Aorta (tissue), 5 donors: ENCODE measurements around the gene DOCK3. TPM values are rescaled to one million over a fixed set of nuclear protein-coding genes. Genes with fewer than 3 reads are reported as not detected.

Experiments
- ATAC-seq: fragments of 200-7000 bp; cut with Tn5 transposase; one replicate; pipeline ENCODE4 v1.9.1; 2022; ENCODE audit warnings: moderate library complexity; ENCODE audit not compliant: low FRiP score
- DNase-seq, 2 donors: peaks; one replicate each; pipeline ENCODE4 v3.0.0-alpha.2; 2020
- H3K27ac ChIP-seq, 2 donors: one replicate each; pipeline ENCODE4 v1.5.1; 2013; ENCODE audit warnings: low read length in 2 of 2, mild to moderate bottlenecking in 2 of 2, moderate library complexity in 2 of 2, control low read depth in 1 of 2, inconsistent platforms in 1 of 2, low read depth in 1 of 2
- H3K27me3 ChIP-seq, 2 donors: one replicate each; pipeline ENCODE4 v1.6.1; 2013; ENCODE audit warnings: control low read depth in 1 of 2, low read length in 1 of 2, mild to moderate bottlenecking in 1 of 2, moderate library complexity in 1 of 2; ENCODE audit not compliant: insufficient read depth in 2 of 2, control insufficient read depth in 1 of 2
- H3K36me3 ChIP-seq, 2 donors: one replicate each; pipeline ENCODE4 v1.6.1; 2013; ENCODE audit warnings: control low read depth in 1 of 2, low read length in 1 of 2, mild to moderate bottlenecking in 1 of 2; ENCODE audit not compliant: insufficient read depth in 2 of 2, control insufficient read depth in 1 of 2
- H3K4me1 ChIP-seq, 2 donors: one replicate each; pipeline ENCODE4 v1.6.1; 2013; ENCODE audit warnings: low read length in 2 of 2, control low read depth in 1 of 2, mild to moderate bottlenecking in 1 of 2, moderate library complexity in 1 of 2; ENCODE audit not compliant: insufficient read depth in 2 of 2, control insufficient read depth in 1 of 2
- H3K4me3 ChIP-seq, 2 donors: one replicate each; pipeline ENCODE4 v1.5.1; 2013; ENCODE audit warnings: low read length in 2 of 2, control low read depth in 1 of 2, mild to moderate bottlenecking in 1 of 2
- H3K9me3 ChIP-seq: one replicate; pipeline ENCODE4 v1.6.1; 2013; ENCODE audit warnings: mild to moderate bottlenecking, low read length; ENCODE audit not compliant: control insufficient read depth
- WGBS, 2 donors: extraction: QIAGEN DNeasy Blood & Tissue Kit; methylation state at CpG; one replicate each; pipeline ENCODE4 v1.1.7; 2013; 5-methylcytosine and 5-hydroxymethylcytosine counted together
- intact Hi-C, 2 donors: fragments of 100-400 bp; cut with DNase I; formaldehyde crosslinking; loops; one replicate each; pipeline versions ENCODE4 v1.14.2 to v1.15.0; 2022
- long read RNA-seq, 2 donors: library from polyadenylated mRNA; unstranded; transcript quantifications; one replicate each; pipeline ENCODE4 v2.0.0, GENCODE V29; 2020 to 2021
- polyA plus RNA-seq, 2 donors: library from polyadenylated mRNA; stranded (reverse); fragments of 200-250 nt; gene quantifications; one replicate each; pipeline ENCODE4 v1.2.3, GENCODE V29; 2013
- total RNA-seq, 2 donors: library from RNA; stranded (reverse); fragmentation: NEBNext Ultra II Directional; extraction: Animal tissue kit (Norgen Biotek cat#: 25700); gene quantifications; one replicate each; pipeline ENCODE4 v1.2.1, GENCODE V29; 2021
- donor health status: healthy with polysubstance abuse.
- donor health status: Bipolar disorder and iron deficiency.
- donor health status: DM: no; HTN: no; CAD: no.
- donor health status: DM: no; HTN: no; CAD: no.
- donor health status: DM: yes; HTN: yes; CAD: no.

The DOCK3 gene, protein sequence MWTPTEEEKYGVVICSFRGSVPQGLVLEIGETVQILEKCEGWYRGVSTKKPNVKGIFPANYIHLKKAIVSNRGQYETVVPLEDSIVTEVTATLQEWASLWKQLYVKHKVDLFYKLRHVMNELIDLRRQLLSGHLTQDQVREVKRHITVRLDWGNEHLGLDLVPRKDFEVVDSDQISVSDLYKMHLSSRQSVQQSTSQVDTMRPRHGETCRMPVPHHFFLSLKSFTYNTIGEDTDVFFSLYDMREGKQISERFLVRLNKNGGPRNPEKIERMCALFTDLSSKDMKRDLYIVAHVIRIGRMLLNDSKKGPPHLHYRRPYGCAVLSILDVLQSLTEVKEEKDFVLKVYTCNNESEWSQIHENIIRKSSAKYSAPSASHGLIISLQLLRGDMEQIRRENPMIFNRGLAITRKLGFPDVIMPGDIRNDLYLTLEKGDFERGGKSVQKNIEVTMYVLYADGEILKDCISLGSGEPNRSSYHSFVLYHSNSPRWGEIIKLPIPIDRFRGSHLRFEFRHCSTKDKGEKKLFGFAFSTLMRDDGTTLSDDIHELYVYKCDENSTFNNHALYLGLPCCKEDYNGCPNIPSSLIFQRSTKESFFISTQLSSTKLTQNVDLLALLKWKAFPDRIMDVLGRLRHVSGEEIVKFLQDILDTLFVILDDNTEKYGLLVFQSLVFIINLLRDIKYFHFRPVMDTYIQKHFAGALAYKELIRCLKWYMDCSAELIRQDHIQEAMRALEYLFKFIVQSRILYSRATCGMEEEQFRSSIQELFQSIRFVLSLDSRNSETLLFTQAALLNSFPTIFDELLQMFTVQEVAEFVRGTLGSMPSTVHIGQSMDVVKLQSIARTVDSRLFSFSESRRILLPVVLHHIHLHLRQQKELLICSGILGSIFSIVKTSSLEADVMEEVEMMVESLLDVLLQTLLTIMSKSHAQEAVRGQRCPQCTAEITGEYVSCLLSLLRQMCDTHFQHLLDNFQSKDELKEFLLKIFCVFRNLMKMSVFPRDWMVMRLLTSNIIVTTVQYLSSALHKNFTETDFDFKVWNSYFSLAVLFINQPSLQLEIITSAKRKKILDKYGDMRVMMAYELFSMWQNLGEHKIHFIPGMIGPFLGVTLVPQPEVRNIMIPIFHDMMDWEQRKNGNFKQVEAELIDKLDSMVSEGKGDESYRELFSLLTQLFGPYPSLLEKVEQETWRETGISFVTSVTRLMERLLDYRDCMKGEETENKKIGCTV (N-terminal part only)
- under 1 TPM; 0.72 to 0.97 TPM for total RNA-seq
- under 1 TPM; 0.31 to 0.38 TPM for polyA plus RNA-seq
- long read RNA-seq, donor 1, partial matches to known transcripts = 2 of 3 reads
- long read RNA-seq, donor 1, other reads (novel, unspliced or antisense) = 1 of 3 reads
- long read RNA-seq, donor 2, partial matches to known transcripts = 0 of 1 reads
- long read RNA-seq, donor 2, other reads (novel, unspliced or antisense) = 1 of 1 reads

DNA sequence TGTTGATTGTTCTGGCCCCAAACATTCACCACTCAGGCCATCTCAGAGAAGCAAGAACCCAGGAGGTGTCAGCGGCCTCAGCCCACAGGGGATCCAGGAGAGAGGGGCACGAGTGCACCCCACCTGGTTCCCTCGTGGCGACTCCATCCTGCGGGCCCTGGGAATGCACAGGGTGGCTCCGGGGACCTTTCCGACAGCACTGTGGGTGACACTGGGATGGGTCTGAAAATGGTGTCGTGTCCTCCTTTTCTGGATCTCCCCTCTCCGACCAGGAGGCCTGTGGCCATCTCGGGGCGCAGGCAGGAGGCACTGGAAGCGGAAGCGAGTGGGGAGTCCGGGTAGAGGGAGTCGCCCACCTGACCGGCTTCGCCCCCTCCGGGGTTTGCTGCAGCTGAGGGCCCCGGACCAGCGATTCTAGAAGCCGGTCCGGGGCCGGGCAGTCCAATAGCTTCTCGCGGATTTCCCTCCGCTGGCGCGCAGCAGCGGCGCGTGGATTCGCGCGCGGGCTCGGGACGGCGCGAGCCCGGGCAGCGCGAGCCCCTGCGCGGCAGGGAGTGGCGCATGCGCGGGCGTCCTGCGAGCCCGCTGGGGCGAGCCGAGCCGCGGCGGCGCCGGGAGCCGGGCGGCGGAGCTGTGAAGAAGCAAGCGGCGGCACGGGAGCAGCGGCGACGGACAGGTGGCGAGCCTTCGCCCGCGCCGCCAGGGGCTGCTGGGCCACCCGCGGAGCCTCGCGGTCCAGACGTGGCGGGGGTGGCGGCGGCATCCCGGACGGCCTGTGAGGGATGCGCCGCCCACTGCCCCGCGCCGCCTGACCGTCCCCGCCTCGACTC lies at the start of gene DOCK3:
DOCK3 (plus strand) TSS at position 579 of the 830 bp plus-strand sequence. CDS start 337 bp downstream, outside the sequence.
- Histone ChIP-seq H3K4me1 (no peaks in the 10 kb centered on the region), H3K27me3 (no peaks in the 10 kb centered on the region), H3K9me3 (no peaks in the 10 kb centered on the region), H3K27ac (no peak within 1 kb of the TSS), H3K4me3 (peak within 1 kb of the TSS; percentile 19 to 82), H3K36me3 (no peaks in the 10 kb centered on the region)
- WGBS, 2 donors = 3 to 4% methylated on average over 64 to 89 of the region's 89 CpGs
- intact Hi-C loops = no loop called here
- ATAC-seq = peak; percentile 85
- DNase-seq = peak; percentile 64 to 85

DNA sequence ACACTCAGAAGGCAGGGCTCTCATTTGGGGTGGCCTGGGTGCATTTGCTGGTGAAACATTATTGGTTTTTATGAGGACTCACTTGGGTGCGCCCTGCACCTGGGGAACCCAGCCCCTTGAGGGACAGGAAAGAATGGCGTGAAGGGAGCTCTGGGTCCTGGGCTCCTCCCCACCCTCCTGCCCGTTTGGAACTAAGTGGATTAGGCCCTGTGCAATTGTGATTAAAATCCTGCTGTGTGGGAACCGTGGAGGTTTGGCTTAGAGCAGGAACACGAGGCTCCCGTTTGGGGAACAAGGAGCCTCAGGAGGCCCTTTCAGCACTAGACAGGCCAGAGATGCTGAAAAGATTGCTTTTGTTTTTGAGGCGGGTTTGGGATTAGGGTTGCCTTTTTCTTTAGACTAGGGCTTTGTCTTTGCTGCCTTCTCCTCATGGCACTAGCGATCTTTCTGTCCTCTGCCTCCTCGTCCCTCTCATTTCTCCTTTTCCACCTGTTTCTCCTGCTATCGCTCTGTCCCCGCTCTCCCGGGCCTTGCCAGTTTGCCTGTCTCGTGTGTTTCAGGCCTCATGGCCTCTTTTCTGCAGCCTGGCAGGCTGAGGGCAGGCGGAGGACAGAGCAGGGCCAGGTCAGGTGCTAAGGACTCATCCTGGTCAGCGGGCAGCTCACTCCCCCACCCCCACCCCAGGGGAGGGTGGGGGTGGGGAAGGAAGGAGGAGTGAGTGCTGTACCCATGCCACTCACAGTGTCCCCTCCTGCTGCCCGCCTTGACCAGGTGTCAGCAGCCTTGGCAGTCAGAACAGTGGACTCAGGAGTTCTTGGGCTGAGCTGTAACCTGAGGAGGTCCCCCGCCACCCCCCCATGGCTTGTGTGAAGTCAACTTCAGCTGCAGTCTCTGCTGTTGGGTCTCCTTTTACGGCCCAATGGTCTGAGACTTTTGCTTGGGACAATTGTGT lies 49.2 kb upstream of the DOCK3 start:
- 87 to 93% methylated on average over 18 of the region's 18 CpGs for whole genome bisulfite sequencing, 2 donors
- H3K4me1 ChIP-seq = no peaks in the 10 kb centered on the region
- DNase-seq (no peak), ATAC-seq (no peak)
- H3K36me3 ChIP-seq = peaks cover 0 to 2% of the 10 kb centered on the region in 2 donors
- no peak overlapping the region for H3K4me3 ChIP-seq
- no peaks in the 10 kb centered on the region for H3K27me3 ChIP-seq
- no peaks in the 10 kb centered on the region for H3K9me3 ChIP-seq
- intact Hi-C loops = no loop called here
- no peak overlapping the region for H3K27ac ChIP-seq

DNA sequence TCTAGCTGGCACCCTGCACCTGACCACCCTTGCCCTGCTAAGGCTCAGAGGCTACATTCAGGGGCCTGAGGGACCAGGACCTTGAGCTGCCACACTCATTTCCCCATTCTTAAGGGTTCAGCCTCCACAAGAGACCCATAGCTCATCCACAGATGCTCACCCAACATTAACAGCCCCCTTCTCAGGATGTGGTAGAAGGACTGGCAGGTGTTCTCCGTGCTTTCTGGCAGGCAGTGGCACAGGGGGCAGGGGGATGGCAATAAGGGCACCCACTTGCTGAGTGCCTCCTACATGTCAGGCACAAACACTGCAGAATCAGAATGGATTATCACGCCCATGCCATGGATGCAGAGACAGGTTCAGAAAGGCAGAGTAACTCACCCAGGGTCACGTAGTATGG lies 48.3 kb upstream of the DOCK3 start:
- ATAC-seq = no peak
- no peaks in the 10 kb centered on the region for H3K4me1 ChIP-seq

DNA sequence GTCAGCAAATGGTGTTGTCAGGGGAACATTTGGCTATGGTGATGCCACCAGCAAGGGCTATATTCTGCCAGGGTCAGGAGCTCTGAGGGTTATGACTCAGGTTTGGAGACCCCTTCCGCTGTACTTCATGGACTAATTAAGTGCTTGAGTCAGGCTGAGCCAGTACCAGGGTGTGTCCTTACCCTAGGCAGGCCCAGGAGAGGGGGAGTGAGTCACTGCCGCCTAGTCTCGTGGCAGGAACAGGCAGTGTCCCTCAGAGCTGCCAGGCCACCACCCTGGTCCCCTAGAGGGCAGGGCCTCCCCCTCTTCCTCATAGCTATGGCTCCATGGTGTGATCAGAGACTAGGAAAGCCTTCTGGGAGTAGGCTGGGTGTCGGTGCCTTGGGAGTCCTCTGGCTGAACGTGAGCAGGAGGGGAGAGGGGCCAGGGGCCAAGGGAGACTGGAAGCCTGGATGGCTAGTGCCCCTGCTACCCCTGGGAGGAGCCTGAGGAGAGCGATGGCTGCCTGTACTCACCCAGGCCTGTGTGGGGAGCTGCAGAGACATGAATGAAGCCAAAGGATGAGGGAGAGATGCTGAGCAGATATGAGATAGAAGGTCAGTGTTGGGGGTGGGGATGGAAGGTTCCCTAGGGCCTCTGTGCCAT lies 47.2 kb upstream of the DOCK3 start:
- 56 to 64% methylated on average over 6 of the region's 6 CpGs for WGBS, 2 donors
- Histone ChIP-seq H3K36me3 (peaks cover 0 to 2% of the 10 kb centered on the region in 2 donors), H3K27me3 (no peaks in the 10 kb centered on the region), H3K4me3 (no peak overlapping the region), H3K27ac (no peak overlapping the region), H3K4me1 (no peaks in the 10 kb centered on the region), H3K9me3 (no peaks in the 10 kb centered on the region)
- DNase-seq (peak in 1 of 2 donors; percentile 71), ATAC-seq (peak; percentile 61)
- intact Hi-C loops = no loop called here

More for the DNA sequence above, 48.3 kb upstream of the DOCK3 start:
- intact Hi-C loops = no loop called here
- 94 to 95% methylated on average over 3 of the region's 3 CpGs for WGBS, 2 donors
- Histone ChIP-seq H3K36me3 (peaks cover 0 to 2% of the 10 kb centered on the region in 2 donors), H3K27ac (no peak overlapping the region), H3K27me3 (no peaks in the 10 kb centered on the region), H3K9me3 (no peaks in the 10 kb centered on the region), H3K4me3 (no peak overlapping the region)
- DNase-seq = no peak

DNA sequence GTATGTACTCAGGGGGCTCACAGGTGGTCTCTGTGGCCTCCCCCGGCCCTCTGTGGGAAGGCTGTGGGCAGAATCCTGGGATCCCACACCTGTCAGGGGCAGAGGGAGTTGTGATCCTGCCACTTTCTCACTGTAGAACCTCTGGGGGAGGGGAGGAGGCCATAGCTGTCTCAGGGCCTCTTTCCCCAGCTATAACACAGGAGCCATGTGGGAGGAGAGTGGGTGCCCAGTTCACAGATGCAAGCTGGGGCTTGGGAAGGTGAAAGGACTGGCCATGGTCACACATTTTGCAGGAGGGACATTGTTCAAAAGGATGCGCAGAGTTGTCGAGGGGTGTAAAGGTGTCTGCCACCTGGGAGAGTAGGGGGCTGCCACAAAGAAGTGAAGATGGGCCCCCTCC lies 46.1 kb upstream of the DOCK3 start:
- H3K9me3 ChIP-seq = no peaks in the 10 kb centered on the region
- H3K27me3 ChIP-seq = no peaks in the 10 kb centered on the region
- H3K4me1 ChIP-seq = no peaks in the 10 kb centered on the region
- H3K4me3 ChIP-seq = no peak overlapping the region
- H3K27ac ChIP-seq = no peak overlapping the region
- peaks cover 0 to 2% of the 10 kb centered on the region in 2 donors for H3K36me3 ChIP-seq
- DNase-seq = no peak
- intact Hi-C loops = no loop called here
- 98 to 100% methylated on average over 3 of the region's 3 CpGs for WGBS, 2 donors
- ATAC-seq = no peak

DNA sequence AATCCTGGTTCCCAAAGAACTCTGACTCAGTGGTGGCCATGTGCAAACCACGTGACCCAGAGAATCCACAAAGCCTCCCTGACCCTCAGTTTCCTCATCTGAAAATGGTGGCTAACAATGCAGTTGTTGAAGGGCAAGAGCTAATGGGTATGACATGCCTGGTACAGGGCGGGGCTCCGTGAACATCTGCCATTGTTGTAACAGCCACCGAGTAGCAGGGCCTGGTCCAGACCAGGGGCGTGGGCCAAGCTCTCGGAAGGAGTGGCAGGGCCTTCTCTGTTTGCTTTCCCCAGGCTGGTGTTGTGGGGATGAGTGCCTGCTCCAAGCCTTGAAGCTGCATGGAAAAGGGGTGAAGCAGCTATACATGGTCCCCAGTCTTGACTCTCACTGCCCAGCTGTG lies 44.3 kb upstream of the DOCK3 start:
- intact Hi-C loops = no loop called here
- H3K36me3 ChIP-seq = no peaks in the 10 kb centered on the region
- ATAC-seq (no peak), DNase-seq (no peak)
- no peak overlapping the region for H3K27ac ChIP-seq
- H3K4me3 ChIP-seq = no peak overlapping the region
- no peaks in the 10 kb centered on the region for H3K9me3 ChIP-seq
- H3K27me3 ChIP-seq = no peaks in the 10 kb centered on the region
- no peaks in the 10 kb centered on the region for H3K4me1 ChIP-seq
- 95 to 97% methylated on average over 6 of the region's 6 CpGs for WGBS, 2 donors

DNA sequence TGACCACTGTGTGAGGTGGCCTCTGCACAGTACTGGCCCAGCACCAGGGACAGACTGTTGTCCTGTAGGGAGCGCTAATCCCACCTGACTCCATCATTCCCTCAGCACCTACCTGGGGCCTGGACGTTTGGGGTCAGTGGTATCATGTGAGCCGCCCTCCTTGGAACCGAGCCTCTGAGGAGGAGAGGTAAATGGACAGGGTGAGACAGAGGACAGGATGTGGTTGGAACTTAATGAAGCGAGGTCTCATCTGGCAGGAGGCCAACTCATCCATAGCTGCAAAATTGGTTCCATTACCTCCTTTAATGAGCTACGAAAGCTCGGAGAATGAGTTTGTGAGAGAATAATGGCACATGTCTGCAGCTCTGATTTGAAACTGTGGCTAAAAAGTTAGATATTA lies 43.9 kb upstream of the DOCK3 start:
- H3K27me3 ChIP-seq = no peaks in the 10 kb centered on the region
- no peaks in the 10 kb centered on the region for H3K9me3 ChIP-seq
- DNase-seq (no peak), ATAC-seq (no peak)
- H3K4me3 ChIP-seq = no peak overlapping the region
- no peaks in the 10 kb centered on the region for H3K4me1 ChIP-seq
- intact Hi-C loops = no loop called here
- no peaks in the 10 kb centered on the region for H3K36me3 ChIP-seq
- 90 to 94% methylated on average over 7 of the region's 7 CpGs for WGBS, 2 donors
- H3K27ac ChIP-seq = no peak overlapping the region
